ENCODE data around the gene LCTL. TPM values are rescaled to one million over a fixed set of nuclear protein-coding genes. Genes with fewer than 3 reads are reported as not detected.
A peak's percentile ranks its signal among the peaks of the same experiment; 100 is the strongest.

The LCTL gene
- total and polyA plus RNA-seq, 2 donors (not counting 1 experiment from before 2014, with no cell fraction given): not detected

GRCh38 chr15:66498501-66499386, 67.1 kb downstream of the LCTL start:
- H3K9me3 ChIP-seq (ENCODE audit: control extremely low read depth in 1 of 3, control insufficient read depth in 2 of 3, insufficient read depth in 1 of 3, low read length in 2 of 3): no peaks in the 10 kb centered on the region
- H3K4me2 ChIP-seq (replicated peaks; ENCODE audit: low read depth, low read length, poor library complexity, severe bottlenecking): no peak overlapping the region
- H2AFZ ChIP-seq (ENCODE audit: insufficient read depth, low read depth, low read length, poor library complexity, severe bottlenecking): no peak overlapping the region
- H3K9me3 Mint-ChIP-seq (ENCODE audit: insufficient read depth): no peaks in the 10 kb centered on the region
- no peaks in the 10 kb centered on the region for H3K27me3 Mint-ChIP-seq
- peak; percentile 61 for DNase-seq
- peak; percentile 65 for TF ChIP-seq CTCF (IDR thresholded peaks at IDR 0.05)
- no peak for TF ChIP-seq EZH2 (IDR thresholded peaks at IDR 0.05; ENCODE audit: borderline replicate concordance, insufficient read depth, low read depth, low read length, poor library complexity, severe bottlenecking)
- ChIA-PET POLR2A (interaction anchor here (0.9 to 2.3 kb wide), 3 partner anchors 110 to 205 kb away, joined by 5 to 9 read pairs (median 6); partner anchors contain the start of genes DIS3L and MAP2K1), CTCF (interaction anchor here (0.7 to 5.2 kb wide), 35 partner anchors 9 to 968 kb away, joined by 3 to 89 read pairs (median 4); partner anchors contain the start of genes HACD3, MAP2K1 and TIPIN)
- peaks cover 17% of the 10 kb centered on the region for H4K20me1 ChIP-seq (ENCODE audit: control insufficient read depth, insufficient read depth, low read length, poor library complexity, severe bottlenecking)
- H3K27me3 ChIP-seq (replicated peaks in 1 of 4; ENCODE audit: control extremely low read depth in 1 of 4, control insufficient read depth in 3 of 4, insufficient read depth in 4 of 4, low read length in 3 of 4): no peaks in the 10 kb centered on the region
- peaks cover 27 to 37% of the 10 kb centered on the region in 2 donors for H3K4me1 ChIP-seq (ENCODE audit: control insufficient read depth in 2 of 2, insufficient read depth in 2 of 2, low read length in 2 of 2)
- ATAC-seq (ENCODE audit: low read depth): no peak
- H3K4me3 Mint-ChIP-seq: peak overlapping the region; percentile 94
- WGBS (ENCODE audit: insufficient coverage): 56% methylated on average over 3 of the region's 3 CpGs
- H3K27ac Mint-ChIP-seq: peak overlapping the region; percentile 93
- peak overlapping the region; percentile 95 to 96 for H3K27ac ChIP-seq (ENCODE audit: low read length in 2 of 2)
- peaks cover 8 to 74% of the 10 kb centered on the region in 2 experiments for H3K36me3 ChIP-seq (replicated peaks in 1 of 2; ENCODE audit: control extremely low read depth in 1 of 2, control insufficient read depth in 1 of 2, extremely low read depth in 1 of 2, insufficient read depth in 2 of 2, low read length in 1 of 2)
- peaks cover 44% of the 10 kb centered on the region for H3K79me2 ChIP-seq (ENCODE audit: control insufficient read depth, insufficient read depth, low read length)
- H3K4me3 ChIP-seq (ENCODE audit: control extremely low read depth in 1 of 5, extremely low read depth in 1 of 5, insufficient read depth in 1 of 5, low read depth in 2 of 5, low read length in 4 of 5): no peak overlapping the region
- peaks cover 42% of the 10 kb centered on the region for H3K4me1 Mint-ChIP-seq
- H3K9ac ChIP-seq (ENCODE audit: low read length): no peak overlapping the region
- intact Hi-C loops (cut with micrococcal nuclease): loop anchor here (2.0 to 10.0 kb wide), 4 partner anchors 246 to 1366 kb away; partner anchors contain the start of genes HACD3, MEGF11 and PDCD7

Small RNAs within 50 kb of the gene (small RNA-seq; reads per million reads assigned to genes)
- gene RF01159 (ENCODE audit: insufficient read length, low read depth, low replicate concordance): not detected
- not detected for gene SNORD16 (ENCODE audit: insufficient read length, low read depth, low replicate concordance)
- gene SNORD18A (ENCODE audit: insufficient read length, low read depth, low replicate concordance): not detected
- gene SNORD18B (ENCODE audit: insufficient read length, low read depth, low replicate concordance): not detected
- not detected for gene SNORD18C (ENCODE audit: insufficient read length, low read depth, low replicate concordance)

Other genes starting within 250 kb of the LCTL start
- gene TIPIN, start 209.3 kb downstream of the LCTL start, total RNA-seq: 8.8 and 8.9 TPM in 2 replicates
- 3.0 and 4.1 TPM in 2 replicates for gene TIPIN, start 209.3 kb downstream of the LCTL start, polyA plus RNA-seq
- gene MAP2K1, start 179.1 kb downstream of the LCTL start, total RNA-seq: 50.3 and 52.3 TPM in 2 replicates
- gene MAP2K1, start 179.1 kb downstream of the LCTL start, polyA plus RNA-seq: 21.6 and 22.8 TPM in 2 replicates
- 28.5 and 29.9 TPM in 2 replicates for gene SNAPC5, start 68.2 kb downstream of the LCTL start, total RNA-seq
- 21.6 and 24.5 TPM in 2 replicates for gene SNAPC5, start 68.2 kb downstream of the LCTL start, polyA plus RNA-seq
- 2,389 and 2,546 TPM in 2 replicates for gene RPL4, start 61.1 kb downstream of the LCTL start, total RNA-seq
- 2,474 and 2,691 TPM in 2 replicates for gene RPL4, start 61.1 kb downstream of the LCTL start, polyA plus RNA-seq
- 11.3 and 12.6 TPM in 2 replicates for gene ZWILCH, start 60.7 kb downstream of the LCTL start, total RNA-seq
- 2.8 and 2.9 TPM in 2 replicates for gene ZWILCH, start 60.7 kb downstream of the LCTL start, polyA plus RNA-seq
- 0.22 and 0.37 TPM in 2 replicates for gene SMAD6, start 136.2 kb upstream of the LCTL start, total RNA-seq
- 0.03 TPM in 2 replicates for gene SMAD6, start 136.2 kb upstream of the LCTL start, polyA plus RNA-seq

All from B cell (primary cell).